CD4-positive, alpha-beta T cell treated with Interleukin-17A for 1 hour (primary cell): ENCODE results near the gene ZBTB14.

Experiments
- DNase-seq: peaks from one replicate; pipeline ENCODE4 v3.0.0-alpha.2; 2020

Gene ZBTB14, protein sequence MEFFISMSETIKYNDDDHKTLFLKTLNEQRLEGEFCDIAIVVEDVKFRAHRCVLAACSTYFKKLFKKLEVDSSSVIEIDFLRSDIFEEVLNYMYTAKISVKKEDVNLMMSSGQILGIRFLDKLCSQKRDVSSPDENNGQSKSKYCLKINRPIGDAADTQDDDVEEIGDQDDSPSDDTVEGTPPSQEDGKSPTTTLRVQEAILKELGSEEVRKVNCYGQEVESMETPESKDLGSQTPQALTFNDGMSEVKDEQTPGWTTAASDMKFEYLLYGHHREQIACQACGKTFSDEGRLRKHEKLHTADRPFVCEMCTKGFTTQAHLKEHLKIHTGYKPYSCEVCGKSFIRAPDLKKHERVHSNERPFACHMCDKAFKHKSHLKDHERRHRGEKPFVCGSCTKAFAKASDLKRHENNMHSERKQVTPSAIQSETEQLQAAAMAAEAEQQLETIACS

DNA sequence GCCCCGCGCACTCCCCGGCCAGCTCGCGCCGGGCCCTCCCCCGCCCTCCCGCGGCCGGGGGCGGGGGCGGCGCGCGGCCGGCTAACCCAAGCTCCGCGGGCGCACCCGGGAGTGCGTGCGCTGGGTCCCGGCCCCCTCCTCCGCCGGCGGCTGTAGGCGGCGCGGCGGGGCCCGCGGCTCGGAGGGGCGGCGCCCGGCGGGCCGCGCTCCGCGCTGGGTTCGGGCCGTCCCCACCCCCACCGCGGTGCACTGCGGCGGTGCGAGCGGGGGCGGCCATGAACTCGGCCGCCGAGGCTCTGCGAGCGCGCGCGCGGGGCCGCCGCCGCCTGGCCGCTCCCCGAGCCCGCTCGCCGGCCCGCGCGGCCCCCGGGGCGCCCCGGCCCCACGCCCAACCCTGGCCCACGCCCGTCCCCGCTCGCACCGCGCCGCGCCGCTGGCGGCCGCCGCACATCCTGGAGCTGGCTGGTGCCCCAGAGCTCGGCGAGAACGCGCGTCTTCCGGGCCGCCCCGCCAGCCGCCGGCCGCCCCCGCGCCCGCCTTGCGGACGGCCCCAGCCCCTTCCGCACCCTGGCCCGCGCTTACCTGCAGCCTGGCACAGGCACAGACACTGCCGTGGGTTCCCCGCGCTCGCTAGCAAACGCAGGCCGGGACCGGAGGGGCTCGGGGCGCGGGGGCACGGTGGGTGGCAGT is at the start of gene ZBTB14:
TSS of gene ZBTB14 (minus strand) at position 496 of the 690 bp plus-strand sequence. CDS start 2,480 bp downstream, outside the sequence.
- peak; percentile 70 for DNase-seq

DNA sequence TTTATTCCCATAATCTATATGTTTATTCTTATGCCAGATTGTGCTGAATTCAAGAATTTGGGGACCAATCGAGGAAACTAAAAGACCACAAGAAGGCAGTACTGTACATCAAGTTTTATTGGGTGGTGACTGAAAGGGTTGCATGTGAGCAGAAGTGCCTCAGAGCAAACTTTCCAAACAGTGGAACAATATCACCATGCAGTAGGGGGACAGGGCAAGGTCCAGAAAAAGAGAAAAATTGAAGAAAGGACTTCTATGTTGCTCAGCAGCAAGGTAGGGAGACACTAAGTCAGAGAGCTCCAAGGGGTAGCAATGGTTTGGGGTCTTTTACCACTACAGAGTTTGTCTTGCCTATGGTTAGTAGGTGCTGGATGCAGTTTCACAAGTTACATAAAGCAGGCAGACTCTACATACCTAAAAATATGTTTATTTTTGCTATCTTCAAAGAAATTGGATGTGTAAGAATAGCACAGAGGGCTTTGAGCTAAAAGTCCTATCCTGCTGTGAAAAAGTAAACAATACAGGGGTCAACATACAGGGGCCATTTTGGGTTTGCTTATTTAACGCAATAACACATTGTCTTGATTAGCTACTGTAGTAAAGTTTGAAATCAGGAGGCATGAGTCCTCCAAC is 43.8 kb upstream of the ZBTB14 start:
- DNase-seq, result no peak

- DNase-seq, result no peak
These were observed 39.0 kb upstream of the ZBTB14 start for GRCh38 chr18:5334456-5335075.

GRCh38 chr18:5318061-5318700 is 22.7 kb upstream of the ZBTB14 start:
- no peak for DNase-seq

GRCh38 chr18:5317186-5317585 is 21.7 kb upstream of the ZBTB14 start:
- DNase-seq, result no peak

GRCh38 chr18:5315838-5316237 is 20.3 kb upstream of the ZBTB14 start:
- no peak for DNase-seq

DNA sequence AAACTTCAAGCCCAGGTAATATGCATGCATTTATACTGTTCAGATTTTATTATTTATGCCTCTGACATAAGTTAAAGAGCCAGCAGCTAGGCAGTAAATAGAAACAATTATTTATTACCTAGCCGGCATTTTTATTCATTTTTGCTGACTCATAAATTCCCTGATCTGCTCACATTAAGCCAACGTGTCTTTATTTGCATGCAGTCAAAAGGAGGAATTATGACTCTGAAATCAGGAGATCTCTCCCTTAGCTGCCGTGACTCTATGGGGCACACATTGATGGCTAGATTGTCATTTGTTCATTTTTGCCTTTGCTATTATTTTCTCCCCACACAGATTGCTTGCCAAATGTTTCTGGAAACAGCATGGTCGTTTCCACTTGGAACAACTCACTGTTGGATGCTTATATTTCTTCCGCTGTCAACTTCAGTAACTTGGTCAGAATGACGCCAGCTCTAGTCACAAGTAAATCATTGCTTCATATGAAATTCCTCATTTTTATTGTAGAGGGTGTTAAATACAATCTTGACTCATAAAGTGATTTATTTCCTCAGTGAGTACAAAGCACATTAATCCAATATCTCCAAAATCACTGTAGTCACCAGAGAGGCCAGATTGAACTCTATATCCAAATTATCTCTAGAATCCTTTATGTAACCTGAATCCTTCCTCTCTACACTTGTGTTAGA is 15.9 kb upstream of the ZBTB14 start:
- DNase-seq, result no peak

DNA sequence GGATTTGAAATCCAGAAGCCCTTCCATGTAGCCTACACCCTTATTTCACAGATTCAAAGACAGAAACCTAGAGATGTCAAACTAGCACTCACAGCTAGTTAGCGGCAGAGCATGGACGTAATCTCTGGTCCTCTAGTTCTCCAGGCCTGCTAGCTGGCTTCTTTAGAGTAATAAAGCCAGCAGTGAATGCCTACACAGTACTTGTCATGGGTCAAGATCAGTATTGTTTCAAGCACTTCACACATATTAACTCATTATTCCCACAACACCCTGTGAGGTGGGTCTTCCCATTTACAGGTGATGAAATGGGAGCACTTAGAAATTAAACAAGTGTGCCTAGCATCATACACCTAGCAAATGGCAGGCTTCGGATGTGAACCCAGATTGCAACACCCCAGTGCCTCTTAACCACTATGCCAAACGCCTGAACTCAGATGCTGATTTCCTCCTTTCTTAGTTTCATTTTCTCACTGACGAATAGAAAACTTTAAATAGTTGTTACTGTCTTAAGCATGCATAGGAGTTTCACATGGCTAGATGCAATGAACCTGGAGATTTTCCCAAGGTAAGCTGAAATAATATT is 14.5 kb upstream of the ZBTB14 start:
- DNase-seq, result peak; percentile 63

GRCh38 chr18:5305835-5306234 is 10.3 kb upstream of the ZBTB14 start:
- no peak for DNase-seq

DNA sequence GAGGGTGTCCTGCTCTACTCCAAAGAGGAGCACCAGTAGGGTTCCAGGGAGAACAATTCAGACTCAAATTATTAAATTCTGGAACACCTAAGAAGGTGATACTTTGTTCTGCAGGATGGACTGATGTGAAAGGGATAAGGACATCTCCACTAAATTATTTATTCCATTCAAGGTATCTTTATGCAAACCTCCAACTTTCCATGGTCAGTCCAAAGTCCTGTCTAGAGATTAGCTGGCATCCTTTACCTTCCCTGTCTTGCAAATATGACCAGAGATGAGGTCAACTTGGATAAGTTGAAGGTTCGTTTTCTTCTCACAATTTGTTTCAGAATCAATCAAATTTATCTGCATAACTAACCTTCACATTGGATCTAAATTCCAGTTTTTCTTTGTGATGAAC is 8.7 kb upstream of the ZBTB14 start:
- DNase-seq, result no peak

DNA sequence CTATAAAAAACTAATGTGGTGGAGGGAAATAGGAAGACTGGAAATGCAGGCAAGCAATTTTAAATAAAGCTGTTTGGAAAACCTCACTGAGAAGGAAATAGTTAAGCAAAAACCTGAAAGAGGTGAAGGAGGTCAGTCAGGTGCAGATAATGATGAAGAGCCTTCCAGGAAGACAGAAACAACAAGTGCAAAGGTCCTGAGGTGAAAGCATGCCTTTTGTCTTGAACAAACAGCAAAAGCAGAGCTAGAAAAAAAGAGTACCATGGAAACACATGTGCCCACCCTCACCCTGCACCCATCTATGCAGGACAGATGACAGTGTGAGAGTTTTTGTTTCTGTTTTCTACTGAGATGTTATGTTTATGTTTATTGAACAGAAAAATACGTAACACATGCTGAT is 8.1 kb upstream of the ZBTB14 start:
- no peak for DNase-seq

DNA sequence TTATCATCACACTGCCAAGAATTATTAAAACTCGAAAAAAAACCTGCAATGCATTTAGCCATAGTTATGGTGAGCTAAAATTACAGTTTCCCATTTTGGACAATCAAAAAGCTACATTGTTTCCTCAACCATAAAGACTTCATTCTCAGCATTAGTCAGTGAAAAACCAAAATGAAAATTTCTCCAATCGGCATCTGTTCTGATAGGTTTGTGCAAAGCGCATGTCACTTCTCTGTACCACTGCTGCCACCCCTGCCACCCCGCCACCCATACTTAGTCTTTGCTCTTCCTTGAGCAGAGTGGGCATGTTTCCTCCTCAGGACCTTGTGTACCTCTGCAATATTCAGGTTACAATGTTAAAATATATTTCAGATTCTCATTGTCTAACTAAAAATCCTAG is 7.1 kb upstream of the ZBTB14 start:
- no peak for DNase-seq

DNA sequence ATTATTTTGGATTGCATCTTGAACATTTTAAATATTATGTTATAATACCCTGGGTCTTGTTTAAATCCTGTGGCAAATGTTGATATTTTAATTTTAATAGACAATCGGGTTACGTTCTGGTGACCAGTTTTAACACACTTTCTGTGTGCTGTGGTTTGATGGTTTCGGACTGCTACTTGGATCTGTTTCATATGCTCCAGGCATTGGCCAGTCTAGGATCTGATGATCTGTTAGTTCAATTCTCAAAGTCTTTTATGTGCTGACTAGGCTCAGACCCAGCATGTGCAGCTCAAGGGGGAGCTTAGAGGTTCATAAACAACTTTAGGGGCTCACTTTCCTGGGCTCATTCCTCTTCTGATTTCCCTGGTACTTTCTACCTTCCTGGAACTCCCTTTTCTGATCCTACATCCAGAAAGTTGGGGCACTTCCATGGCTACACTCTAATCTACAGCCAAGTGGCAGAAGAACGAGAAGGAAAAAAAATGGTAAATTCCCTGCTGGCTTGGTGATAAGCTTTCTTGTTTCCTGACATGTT is 5.0 kb upstream of the ZBTB14 start:
- DNase-seq, result no peak

- no peak for DNase-seq
These were observed 2.8 kb upstream of the ZBTB14 start for GRCh38 chr18:5298156-5298852.

GRCh38 chr18:5297597-5297996 is 2.1 kb upstream of the ZBTB14 start:
- no peak for DNase-seq

- peak; percentile 74 for DNase-seq
These were observed 1.3 kb upstream of the ZBTB14 start for GRCh38 chr18:5296706-5297320.

DNA sequence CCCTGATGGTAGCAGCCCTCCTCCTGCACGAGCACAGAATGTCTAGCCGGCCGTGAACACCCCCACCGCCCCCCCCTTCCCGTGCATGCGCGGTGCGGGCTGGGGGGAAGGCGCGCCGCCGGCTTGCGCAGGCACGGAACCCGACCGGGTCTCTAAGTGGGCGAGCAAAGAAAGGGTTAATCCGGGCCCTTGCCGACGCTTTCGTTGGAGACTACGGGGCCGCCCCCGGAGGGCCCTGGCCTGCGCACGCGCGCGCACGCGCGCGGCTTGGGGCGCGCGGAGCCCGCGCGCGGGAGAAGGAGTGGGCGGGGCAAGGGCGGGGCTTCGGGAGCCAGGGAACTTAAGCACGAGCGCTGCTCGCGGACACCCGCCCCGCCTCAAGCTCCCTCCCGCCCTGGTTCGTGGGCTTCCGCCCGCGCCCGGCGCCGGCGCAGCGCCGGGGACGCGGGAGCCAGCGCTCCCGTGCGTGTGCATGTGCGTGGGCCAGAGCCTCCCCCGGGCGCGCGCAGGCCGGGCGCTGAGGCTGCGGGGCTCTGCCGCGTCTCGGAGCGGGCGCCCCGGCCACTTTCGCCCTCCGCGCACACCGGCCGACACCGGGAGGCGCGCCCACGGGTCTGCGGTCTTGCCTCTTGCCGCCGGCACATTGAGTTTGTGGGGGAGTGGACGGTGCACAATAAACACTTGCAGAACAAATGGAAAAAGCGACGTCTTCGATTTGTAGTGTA is 617 bp upstream of the ZBTB14 start:
- DNase-seq, result peak; percentile 97

- peak; percentile 64 for DNase-seq
These were observed 882 bp downstream of the ZBTB14 start for GRCh38 chr18:5294457-5295230.

- peak; percentile 53 for DNase-seq
These were observed 1.4 kb downstream of the ZBTB14 start for GRCh38 chr18:5294113-5294456.
